H9 (cell line): ENCODE data around the gene MRLN. TPM values are rescaled to one million over a fixed set of nuclear protein-coding genes. Genes with fewer than 3 reads are reported as not detected.

ENCODE experiments used
- DNase-seq: peaks from one replicate; pipeline ENCODE4 v3.0.0-alpha.2; 2017
- H2AFZ ChIP-seq: one replicate; pipeline ENCODE4 v1.6.1; 2013; ENCODE audit warnings: mild to moderate bottlenecking, low read length, control low read depth, moderate library complexity
- H2AK5ac ChIP-seq: 2 replicates; pipeline ENCODE4 v1.6.1; 2013; ENCODE audit warnings: low read length, control low read depth, mixed read lengths; ENCODE audit not compliant: insufficient read length
- H2BK120ac ChIP-seq: one replicate; pipeline ENCODE4 v1.6.1; 2013; ENCODE audit warnings: low read depth, mild to moderate bottlenecking, low read length, control low read depth, inconsistent platforms; ENCODE audit not compliant: poor library complexity, severe bottlenecking
- H2BK12ac ChIP-seq: 2 replicates; pipeline ENCODE4 v1.6.1; 2013; ENCODE audit warnings: low read length, control low read depth, mixed read lengths, low read depth; ENCODE audit not compliant: insufficient read length
- H2BK15ac ChIP-seq: 2 replicates; pipeline ENCODE4 v1.6.1; 2013; ENCODE audit warnings: low read depth, low read length, control low read depth
- H2BK20ac ChIP-seq: one replicate; pipeline ENCODE4 v1.6.1; 2013; ENCODE audit warnings: low read depth, mild to moderate bottlenecking, low read length, control low read depth, inconsistent platforms; ENCODE audit not compliant: poor library complexity, severe bottlenecking
- H2BK5ac ChIP-seq: 2 replicates; pipeline ENCODE4 v1.6.1; 2013; ENCODE audit warnings: low read length, control low read depth, mixed read lengths; ENCODE audit not compliant: insufficient read length
- H3K14ac ChIP-seq: 2 replicates; pipeline ENCODE4 v1.6.1; 2013; ENCODE audit warnings: low read length, control low read depth; ENCODE audit not compliant: insufficient read depth
- H3K18ac ChIP-seq: 2 replicates; pipeline ENCODE4 v1.6.1; 2013; ENCODE audit warnings: low read depth, mild to moderate bottlenecking, mixed read lengths, low read length, control low read depth; ENCODE audit not compliant: insufficient read length
- H3K23ac ChIP-seq: 2 replicates; pipeline ENCODE4 v1.6.1; 2013; ENCODE audit warnings: low read length, control low read depth, mixed read lengths, low read depth; ENCODE audit not compliant: insufficient read length
- H3K23me2 ChIP-seq: 2 replicates; pipeline ENCODE4 v1.6.1; 2013; ENCODE audit warnings: low read depth, mild to moderate bottlenecking, mixed read lengths, low read length, control low read depth; ENCODE audit not compliant: insufficient read length, poor library complexity, severe bottlenecking
- H3K27ac ChIP-seq: 2 replicates; pipeline ENCODE4 v1.5.1; 2013; ENCODE audit warnings: low read length, control low read depth, mixed read lengths, low read depth; ENCODE audit not compliant: insufficient read length
- H3K27me3 ChIP-seq: 2 replicates; pipeline ENCODE4 v1.6.1; 2013; ENCODE audit warnings: low read length, control low read depth, inconsistent platforms; ENCODE audit not compliant: insufficient read depth
- H3K4ac ChIP-seq: 2 replicates; pipeline ENCODE4 v1.6.1; 2013; ENCODE audit warnings: low read depth, mild to moderate bottlenecking, control low read depth, inconsistent platforms, low read length, moderate library complexity
- H3K4me1 ChIP-seq: 2 replicates; pipeline ENCODE4 v1.6.1; 2013; ENCODE audit warnings: low read length, control low read depth, inconsistent platforms; ENCODE audit not compliant: insufficient read depth
- H3K4me2 ChIP-seq: 2 replicates; pipeline ENCODE4 v1.6.1; 2013; ENCODE audit warnings: low read length, control low read depth, mixed read lengths; ENCODE audit not compliant: insufficient read length, insufficient read depth
- H3K56ac ChIP-seq: 2 replicates; pipeline ENCODE4 v1.6.1; 2013; ENCODE audit warnings: low read depth, mild to moderate bottlenecking, mixed read lengths, low read length, control low read depth; ENCODE audit not compliant: insufficient read length
- H3K79me1 ChIP-seq: 2 replicates; pipeline ENCODE4 v1.6.1; 2013; ENCODE audit warnings: low read depth, mild to moderate bottlenecking, moderate library complexity, low read length, control low read depth, inconsistent platforms; ENCODE audit not compliant: insufficient read depth, poor library complexity, severe bottlenecking
- H3K79me2 ChIP-seq: 2 replicates; pipeline ENCODE4 v1.6.1; 2013; ENCODE audit warnings: low read length, control low read depth, inconsistent platforms; ENCODE audit not compliant: insufficient read depth
- H3K9ac ChIP-seq: 2 replicates; pipeline ENCODE4 v1.6.1; 2013; ENCODE audit warnings: low read length, control low read depth, mixed read lengths; ENCODE audit not compliant: insufficient read length; ENCODE audit errors: extremely low read depth
- H3K9me3 ChIP-seq: one replicate; pipeline ENCODE4 v1.6.1; 2013; ENCODE audit warnings: low read depth, low read length, inconsistent platforms; ENCODE audit not compliant: control insufficient read depth
- H3T11ph ChIP-seq: one replicate; pipeline ENCODE4 v1.6.1; 2013; ENCODE audit warnings: mild to moderate bottlenecking, low read length, control low read depth, inconsistent platforms
- H4K20me1 ChIP-seq: one replicate; pipeline ENCODE4 v1.6.1; 2013; ENCODE audit not compliant: control insufficient read depth, insufficient read length, insufficient read depth
- H4K5ac ChIP-seq: 2 replicates; pipeline ENCODE4 v1.6.1; 2013; ENCODE audit warnings: low read depth, mild to moderate bottlenecking, mixed read lengths, low read length, control low read depth; ENCODE audit not compliant: insufficient read length
- H4K8ac ChIP-seq: replicated peaks from 2 replicates; pipeline ENCODE4 v1.6.1; 2013; ENCODE audit warnings: low read length, control low read depth, mixed read lengths, low read depth; ENCODE audit not compliant: insufficient read length
- H4K91ac ChIP-seq: 2 replicates; pipeline ENCODE4 v1.6.1; 2013; ENCODE audit warnings: low read depth, mild to moderate bottlenecking, moderate library complexity, mixed read lengths, low read length, control low read depth; ENCODE audit not compliant: insufficient read length
- H3K27ac Mint-ChIP-seq, 3 experiments: 2 replicates in 2 of 3; 3 replicates in 1 of 3; pipeline ENCODE4 v1.8.0; 2020 to 2021; ENCODE audit warnings: mixed read lengths in 3 of 3, mild to moderate bottlenecking in 1 of 3, moderate library complexity in 1 of 3
- H3K27me3 Mint-ChIP-seq: 2 replicates; pipeline ENCODE4 v1.8.0; 2021; ENCODE audit warnings: low read depth, mild to moderate bottlenecking, moderate library complexity, mixed read lengths
- H3K36me3 Mint-ChIP-seq, 3 experiments: 2 replicates in 2 of 3; 3 replicates in 1 of 3; pipeline ENCODE4 v1.8.0; 2020 to 2021; ENCODE audit warnings: low read depth in 3 of 3, mixed read lengths in 3 of 3; ENCODE audit not compliant: insufficient read depth in 1 of 3
- H3K4me1 Mint-ChIP-seq, 2 experiments: 2 replicates each; pipeline ENCODE4 v1.8.0; 2020; ENCODE audit warnings: mixed read lengths in 2 of 2
- H3K4me3 Mint-ChIP-seq, 2 experiments: 2 replicates in 1 of 2; 3 replicates in 1 of 2; pipeline ENCODE4 v1.8.0; 2020 to 2021; ENCODE audit warnings: mild to moderate bottlenecking in 2 of 2, mixed read lengths in 2 of 2, moderate library complexity in 1 of 2
- H3K9me3 Mint-ChIP-seq, 2 experiments: 2 replicates in 1 of 2; 3 replicates in 1 of 2; pipeline ENCODE4 v1.8.0; 2020; ENCODE audit warnings: mild to moderate bottlenecking in 2 of 2, mixed read lengths in 2 of 2, moderate library complexity in 1 of 2
- CTCF ChIP-seq: fragments of 200-600 bp; sonication (generic); conservative IDR thresholded peaks from 3 replicates; pipeline ENCODE4 v1.8.0; 2021; ENCODE audit warnings: antibody characterized with exemption, mild to moderate bottlenecking
- whole genome bisulfite sequencing: extraction: QIAGEN DNeasy Blood & Tissue Kit; methylation state at CpG from one replicate; pipeline ENCODE4 v1.1.7; 2013; ENCODE audit warnings: missing lambda C conversion rate, low lambda C conversion rate, mixed read lengths; ENCODE audit not compliant: insufficient read length; ENCODE audit errors: extremely low coverage; 5-methylcytosine and 5-hydroxymethylcytosine counted together
- total RNA-seq: library from RNA; stranded (reverse); gene quantifications from 2 replicates; pipeline ENCODE4 v1.2.1, GENCODE V29; 2021

MRLN gene
- total RNA-seq, 1 experiment from 2014 or later = not detected

GRCh38 chr10:59748834-59749233 lies 4.4 kb downstream of the MRLN start:
- no peak overlapping the region for H3K9ac ChIP-seq
- H3K79me1 ChIP-seq = no peaks in the 10 kb centered on the region
- no peak overlapping the region for H2BK120ac ChIP-seq
- H3K4me1 ChIP-seq = no peaks in the 10 kb centered on the region
- peaks cover 8 to 13% of the 10 kb centered on the region in 2 experiments for H3K9me3 Mint-ChIP-seq
- H3K79me2 ChIP-seq = no peaks in the 10 kb centered on the region
- no peaks in the 10 kb centered on the region for H3K23me2 ChIP-seq
- H3K4ac ChIP-seq = no peak overlapping the region
- no peaks in the 10 kb centered on the region for H4K20me1 ChIP-seq
- H3K4me2 ChIP-seq = no peak overlapping the region
- no peaks in the 10 kb centered on the region for H3K27me3 Mint-ChIP-seq
- H2AK5ac ChIP-seq = no peak overlapping the region
- H3K4me1 Mint-ChIP-seq = no peaks in the 10 kb centered on the region
- H4K8ac ChIP-seq = no peak overlapping the region
- no peak overlapping the region for H2AFZ ChIP-seq
- H4K91ac ChIP-seq = no peak overlapping the region
- no peaks in the 10 kb centered on the region for H3K9me3 ChIP-seq
- no peak overlapping the region for H3K14ac ChIP-seq
- H3K36me3 Mint-ChIP-seq = peaks cover 3 to 11% (median 3%) of the 10 kb centered on the region in 3 experiments; a peak in 6 of 7 replicates
- no peak overlapping the region for H3K27ac Mint-ChIP-seq
- H2BK12ac ChIP-seq = no peak overlapping the region
- H3K27ac ChIP-seq = no peak overlapping the region
- no peak overlapping the region for H3K56ac ChIP-seq
- no peak overlapping the region for H2BK20ac ChIP-seq
- no CpG with 5 or more reads among the region's 1 CpG for WGBS
- H4K5ac ChIP-seq = no peak overlapping the region
- no peak overlapping the region for H3T11ph ChIP-seq
- no peak for DNase-seq
- H3K27me3 ChIP-seq = no peaks in the 10 kb centered on the region
- H3K23ac ChIP-seq = no peak overlapping the region
- no peak overlapping the region for H3K18ac ChIP-seq
- no peak overlapping the region for H2BK15ac ChIP-seq
- no peak overlapping the region for H3K4me3 Mint-ChIP-seq
- no peak for TF ChIP-seq CTCF
- no peak overlapping the region for H2BK5ac ChIP-seq
